GM19455 (cell line): ENCODE data around the gene GLIPR1.
"Not testable (repeated sequence)": the region's sequence is repeated elsewhere in the genome, so short reads cannot be mapped to it uniquely, and the experiment has no call there.

Experiments
- ATAC-seq: cut with Tn5 transposase; IDR thresholded peaks from one replicate; pipeline ENCODE4 v1.9.1; 2021; ENCODE audit not compliant: unreplicated experiment

GLIPR1 gene

DNA sequence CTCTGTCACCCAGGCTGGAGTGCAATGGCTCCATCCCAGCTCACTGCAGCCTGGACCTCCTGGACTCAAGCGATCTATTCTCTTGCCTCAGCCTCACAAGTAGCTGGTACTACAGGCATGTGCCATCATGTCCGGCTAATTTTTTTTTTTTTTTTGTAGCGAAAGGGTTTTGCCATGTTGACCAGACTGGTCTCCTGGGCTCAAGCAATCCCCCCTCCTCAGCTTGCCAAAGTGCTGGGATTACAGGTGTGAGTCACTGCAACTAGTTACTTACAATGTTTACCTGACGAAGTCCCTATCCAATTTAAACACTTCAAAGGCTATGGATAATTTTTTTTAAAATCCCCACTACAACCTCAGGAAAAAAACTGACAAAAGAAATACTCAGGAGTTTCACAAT, 29.1 kb downstream of the GLIPR1 start:
- no peak for ATAC-seq

DNA sequence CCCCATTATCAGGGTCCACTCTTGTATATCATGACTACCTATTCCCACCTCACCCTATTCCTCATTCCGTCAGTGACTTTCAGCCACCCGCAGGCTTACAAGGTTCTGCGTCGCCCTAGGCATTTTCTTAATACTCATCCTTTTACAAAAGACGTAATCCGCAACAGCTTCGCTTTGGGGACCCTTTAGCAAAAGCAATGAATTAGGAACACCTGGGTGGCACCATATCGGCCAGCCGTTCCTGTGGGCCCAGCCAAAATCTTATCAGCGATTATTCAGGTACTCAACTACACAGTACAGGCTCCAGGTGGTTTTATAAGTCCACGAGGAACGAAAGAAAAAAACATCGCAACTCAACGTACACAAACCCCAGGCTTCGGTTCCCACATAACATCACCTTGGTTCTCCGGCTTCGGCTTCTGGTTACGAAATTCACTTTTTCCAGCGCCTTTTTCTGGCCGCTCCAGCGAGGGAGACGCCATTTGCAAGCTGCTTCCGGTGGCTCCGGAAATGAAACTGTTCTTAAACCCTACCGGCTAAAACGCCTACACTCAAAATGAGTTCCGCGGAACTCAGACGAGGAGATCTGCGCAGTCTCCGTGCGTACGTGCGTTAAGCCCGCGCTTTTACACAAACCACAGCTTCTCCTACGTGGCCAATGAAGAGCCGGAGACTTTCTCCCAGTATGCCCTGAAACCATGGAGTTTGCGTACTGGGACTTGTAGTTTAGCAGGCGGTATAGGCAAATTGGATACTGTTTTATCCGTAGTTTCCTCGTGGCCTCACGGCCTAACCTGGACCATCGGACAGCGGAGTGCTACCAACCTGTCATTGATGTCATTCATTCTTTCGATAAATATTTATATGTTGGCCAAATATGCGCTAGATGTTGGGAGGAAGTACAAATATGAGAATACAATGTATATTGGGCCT, 30.8 kb downstream of the GLIPR1 start, which contains the start of gene KRR1:
Gene KRR1, minus strand, starts transcription at position 494 of the 933 bp plus-strand sequence. Its CDS starts 12 bp downstream, at position 482.
- peak; percentile 97 for ATAC-seq

DNA sequence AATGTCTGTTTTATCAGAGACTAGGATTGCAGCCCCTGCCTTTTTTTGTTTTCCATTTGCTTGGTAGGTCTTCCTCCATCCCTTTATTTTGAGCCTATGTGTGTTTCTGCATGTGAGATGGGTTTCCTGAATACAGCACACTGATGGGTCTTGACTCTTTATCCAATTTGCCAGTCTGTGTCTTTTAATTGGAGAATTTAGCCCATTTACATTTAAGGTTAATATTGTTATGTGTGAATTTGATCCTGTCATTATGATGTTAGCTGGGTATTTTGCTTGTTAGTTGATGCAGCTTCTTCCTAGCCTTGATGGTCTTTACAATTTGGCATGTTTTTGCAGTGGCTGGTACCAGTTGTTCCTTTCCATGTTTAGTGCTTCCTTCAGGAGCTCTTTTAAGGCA, 40.7 kb downstream of the GLIPR1 start:
- ATAC-seq, result not testable (repeated sequence)

DNA sequence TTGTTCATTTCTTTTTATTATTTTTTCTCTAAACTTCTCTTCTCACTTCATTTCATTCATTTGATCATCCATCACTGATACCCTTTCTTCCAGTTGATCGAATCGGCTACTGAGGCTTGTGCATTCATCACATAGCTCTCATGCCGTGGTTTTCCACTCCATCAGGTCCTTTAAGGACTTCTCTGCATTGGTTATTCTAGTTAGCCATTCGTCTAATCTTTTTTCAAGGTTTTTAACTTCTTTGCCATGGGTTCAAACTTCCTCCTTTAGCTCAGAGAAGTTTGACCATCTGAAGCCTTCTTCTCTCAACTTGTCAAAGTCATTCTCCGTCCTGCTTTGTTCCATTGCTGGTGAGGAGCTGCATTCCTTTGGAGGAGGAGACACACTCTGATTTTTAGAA, 41.6 kb downstream of the GLIPR1 start:
- ATAC-seq, result not testable (repeated sequence)

DNA sequence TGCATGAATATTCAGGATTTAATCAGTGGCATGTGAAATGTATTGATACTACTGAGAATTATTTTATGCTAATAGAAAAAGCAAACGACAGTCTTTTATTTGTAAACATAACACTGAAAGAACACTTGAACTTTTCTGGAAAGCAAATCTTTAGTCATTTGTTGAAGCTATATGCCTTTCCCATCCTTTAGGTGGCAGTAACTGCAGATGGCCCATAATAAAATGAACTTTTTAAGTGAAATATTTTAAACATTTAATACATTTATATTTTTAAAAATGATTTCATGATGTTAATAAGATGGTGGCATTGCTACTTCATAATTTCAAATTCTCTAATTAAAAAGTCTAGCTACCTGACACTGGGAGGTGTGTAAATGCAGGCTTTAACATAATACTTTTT, 44.7 kb downstream of the GLIPR1 start:
- ATAC-seq, result no peak

DNA sequence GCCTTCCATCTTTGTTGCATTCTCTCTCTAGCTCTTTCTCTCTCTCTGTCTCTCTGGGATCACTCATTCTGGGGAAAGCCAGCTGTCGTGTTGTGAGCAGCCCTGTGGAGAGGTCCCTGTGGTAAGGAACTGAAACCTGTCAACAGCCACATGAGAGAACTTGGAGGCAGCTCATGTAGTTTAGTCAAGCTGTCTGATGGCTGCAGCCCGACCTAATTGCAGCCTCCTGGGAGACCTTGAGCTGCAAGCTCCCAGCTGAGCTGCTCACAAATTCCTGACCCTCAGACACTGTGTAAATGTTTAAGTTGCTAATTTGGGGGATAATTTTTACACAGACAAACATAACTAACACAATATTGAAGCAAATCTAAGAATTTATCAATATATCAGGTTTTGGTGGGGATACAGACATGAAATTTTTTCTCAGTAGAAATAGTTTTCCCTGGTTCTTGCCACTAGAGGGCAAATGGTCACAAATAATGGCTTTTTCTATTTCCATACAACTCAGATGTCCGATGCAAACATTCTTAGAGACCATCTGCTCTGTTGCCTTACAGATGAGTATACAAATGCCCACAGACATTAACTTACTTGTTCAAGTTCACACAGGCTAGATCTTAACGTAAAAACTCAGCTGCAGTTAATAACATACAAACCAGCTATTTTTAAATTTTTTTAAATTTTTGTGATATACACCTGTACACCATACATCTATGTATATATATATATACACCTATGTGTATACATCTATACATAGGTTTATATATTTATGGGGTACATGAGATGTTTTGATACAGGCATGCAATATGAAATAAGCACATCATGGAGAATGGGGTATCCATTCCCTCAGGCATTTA, 46.3 kb downstream of the GLIPR1 start:
- peak; percentile 93 for ATAC-seq

DNA sequence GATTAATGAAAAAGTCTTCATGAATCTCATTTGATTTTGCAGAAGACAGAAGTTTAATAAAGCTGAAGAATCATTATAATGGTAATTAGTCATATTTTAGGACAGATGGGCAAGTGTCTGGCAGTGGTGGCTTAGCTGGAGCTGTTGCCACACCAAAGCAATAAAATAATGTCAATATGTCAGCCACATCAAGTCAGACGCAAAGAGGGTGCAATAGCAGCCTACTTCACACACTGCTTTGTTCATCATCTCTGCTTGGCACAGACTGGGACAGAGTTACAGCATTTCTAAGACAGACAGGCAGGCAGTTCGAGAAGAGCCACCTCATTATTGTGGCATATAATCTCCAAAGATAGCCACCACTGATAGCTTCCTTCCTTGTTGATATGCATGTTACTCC, 47.7 kb downstream of the GLIPR1 start:
- no peak for ATAC-seq

DNA sequence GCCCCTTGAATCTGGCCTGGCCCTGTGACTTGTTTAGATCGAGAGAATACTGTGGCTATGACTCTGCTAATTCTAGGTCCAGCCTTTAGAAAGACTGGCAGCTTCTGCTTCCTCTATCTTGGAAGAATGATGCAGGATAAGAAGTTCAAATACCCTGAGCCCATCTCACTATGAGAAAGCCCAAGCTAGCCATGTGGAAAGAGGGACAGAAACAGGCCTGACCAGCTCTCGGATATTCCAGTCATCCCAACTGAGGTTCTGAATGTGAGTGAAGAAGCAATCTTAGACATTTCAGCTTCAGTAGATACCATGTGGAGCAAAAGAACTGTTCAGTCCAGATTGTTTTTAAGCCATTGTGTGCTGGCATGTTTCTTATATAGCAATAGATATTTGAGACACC, 48.1 kb downstream of the GLIPR1 start:
- ATAC-seq, result no peak

DNA sequence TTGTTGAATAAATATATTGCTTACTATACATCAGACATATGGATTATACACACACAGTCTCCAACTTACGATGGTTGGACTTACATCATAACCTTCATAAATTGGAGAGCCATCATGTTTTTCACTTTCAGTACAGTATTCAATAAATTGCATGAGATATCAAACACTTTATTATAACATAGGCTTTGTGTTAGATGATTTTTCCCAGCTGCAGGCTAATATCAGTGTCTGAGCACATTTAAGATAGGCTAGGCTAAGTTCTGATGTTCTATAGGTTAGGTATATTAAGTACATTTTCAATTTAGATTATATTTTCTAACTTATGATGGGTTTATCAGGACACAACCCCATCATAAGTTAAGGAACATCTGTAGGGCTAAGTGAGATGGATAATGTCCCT, 48.8 kb downstream of the GLIPR1 start:
- no peak for ATAC-seq

DNA sequence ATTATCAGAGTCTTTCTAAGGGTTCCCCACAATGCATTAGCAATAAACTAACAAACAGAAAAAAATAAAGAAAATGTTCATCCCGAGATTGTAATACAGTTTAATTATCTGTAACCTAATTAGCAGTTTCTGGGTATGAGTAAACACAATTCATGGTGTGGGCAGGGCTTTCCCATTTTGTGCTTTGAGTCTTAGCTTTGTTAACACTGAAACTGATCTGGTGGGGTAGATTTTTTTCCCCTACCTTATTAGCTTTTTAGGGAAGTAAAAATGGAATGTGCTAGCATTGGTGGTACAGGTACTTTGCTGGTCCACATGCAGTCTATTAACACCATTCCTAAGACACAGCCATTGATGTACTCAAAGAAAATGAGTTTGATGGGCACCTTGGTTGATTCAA, 49.3 kb downstream of the GLIPR1 start:
- no peak for ATAC-seq

DNA sequence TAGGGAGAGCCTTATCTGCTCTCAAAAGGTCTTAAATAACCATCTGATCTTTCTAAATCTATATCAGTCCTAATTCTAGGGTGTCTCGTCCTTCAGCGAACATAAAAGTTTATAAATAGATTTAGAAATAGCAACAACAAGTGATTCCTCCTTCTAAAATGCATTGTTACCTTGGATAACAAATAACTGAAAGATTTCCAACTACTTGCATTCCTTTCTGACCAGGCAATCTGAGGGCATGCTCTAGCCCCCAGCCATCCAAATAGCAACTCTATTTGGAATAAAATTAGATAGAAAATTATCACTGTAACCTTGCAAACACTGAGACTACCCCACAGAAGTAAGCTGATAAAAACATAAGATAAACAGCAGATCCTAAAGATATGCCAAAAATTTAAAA, 52.7 kb downstream of the GLIPR1 start:
- ATAC-seq, result no peak

DNA sequence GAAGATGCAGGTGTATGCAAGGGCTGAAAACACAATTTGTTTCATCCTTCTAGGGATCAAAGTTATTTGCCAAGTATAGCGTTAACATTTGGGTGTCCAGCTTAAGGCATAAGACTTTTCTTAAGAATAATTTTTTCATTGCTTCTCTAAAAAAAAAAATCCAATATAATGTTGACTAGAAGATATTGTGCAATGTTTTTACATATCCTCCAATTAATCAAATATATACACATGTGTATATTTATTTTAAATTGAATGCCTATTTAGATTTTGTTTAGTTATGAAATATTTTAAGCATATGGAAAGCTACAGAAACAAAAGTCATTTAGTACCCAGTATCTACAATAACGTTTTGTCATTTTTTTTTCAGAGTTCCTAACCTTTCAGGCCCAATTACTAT, 59.3 kb downstream of the GLIPR1 start:
- no peak for ATAC-seq

DNA sequence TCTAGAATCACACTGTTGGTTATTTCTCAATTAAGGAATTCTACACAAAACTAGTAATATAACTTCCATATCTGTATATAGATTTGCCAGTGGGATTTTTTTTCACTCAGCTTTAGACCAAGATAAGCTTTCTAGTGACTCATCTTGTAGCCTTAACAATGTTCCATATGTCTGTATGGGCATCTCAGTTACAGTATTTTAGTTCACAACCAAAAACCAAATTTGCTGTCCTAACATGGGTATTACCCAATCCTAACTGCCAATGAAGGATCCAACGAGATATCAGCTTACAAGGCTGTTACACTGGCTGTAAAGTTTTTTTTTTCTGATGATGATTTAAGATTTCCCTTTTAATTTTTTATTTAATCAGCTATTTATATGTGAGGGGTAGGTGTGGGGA, 62.4 kb downstream of the GLIPR1 start:
- ATAC-seq, result no peak

DNA sequence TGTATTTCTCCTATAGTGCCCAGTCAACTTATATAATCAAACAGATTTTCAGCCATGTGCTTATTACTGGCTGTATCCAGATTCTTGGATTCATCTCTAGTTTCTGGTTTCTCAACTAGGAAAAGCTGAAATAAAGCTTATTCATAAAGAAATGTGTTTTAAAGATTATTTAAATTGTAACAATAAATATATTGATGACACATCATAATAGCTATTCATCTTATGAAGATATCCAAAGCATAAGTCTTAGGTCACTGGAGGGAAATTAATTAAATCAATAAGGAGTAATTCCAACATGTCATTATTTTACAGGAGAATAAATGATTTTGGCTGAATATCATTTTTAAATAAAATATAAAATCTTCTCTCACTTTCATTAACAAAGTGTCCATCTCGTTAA, 63.0 kb downstream of the GLIPR1 start:
- no peak for ATAC-seq

DNA sequence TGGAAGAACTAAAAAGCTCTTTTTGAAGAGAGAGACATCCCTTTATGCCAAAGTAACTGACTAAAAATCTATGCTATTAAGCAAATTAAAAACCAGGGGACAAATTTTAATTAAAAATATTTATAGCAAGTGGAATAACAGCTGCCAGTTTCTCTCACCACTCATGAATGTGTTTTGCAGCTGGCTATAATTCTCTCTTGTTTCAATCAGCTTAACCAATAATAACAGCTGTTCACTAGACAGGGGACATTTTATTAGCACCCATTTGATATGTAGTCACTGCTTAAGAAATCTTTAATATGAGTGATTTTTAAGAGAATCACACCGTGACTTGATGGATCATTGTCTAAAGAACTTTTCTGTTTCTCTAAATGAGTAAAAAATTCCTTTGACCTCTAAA, 65.1 kb downstream of the GLIPR1 start:
- ATAC-seq, result no peak

DNA sequence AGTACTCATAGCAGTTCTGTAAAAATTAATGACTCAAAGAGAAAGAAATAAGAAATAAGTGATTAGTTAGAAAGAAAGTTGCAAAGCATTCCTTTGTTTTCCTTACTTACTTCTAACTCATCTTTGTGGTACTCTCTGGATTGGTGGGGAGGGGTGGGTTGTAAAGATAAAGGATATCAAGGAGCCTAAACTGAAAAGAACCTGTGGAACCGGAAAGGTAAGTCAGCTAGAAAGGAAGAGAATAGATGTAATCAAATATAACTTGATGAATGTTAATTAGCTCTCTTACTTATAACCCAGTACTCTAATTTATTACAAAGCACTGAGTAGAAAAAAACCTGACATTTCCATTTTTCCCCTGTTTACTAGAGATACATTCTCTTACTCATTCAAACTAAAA, 68.3 kb downstream of the GLIPR1 start:
- no peak for ATAC-seq

DNA sequence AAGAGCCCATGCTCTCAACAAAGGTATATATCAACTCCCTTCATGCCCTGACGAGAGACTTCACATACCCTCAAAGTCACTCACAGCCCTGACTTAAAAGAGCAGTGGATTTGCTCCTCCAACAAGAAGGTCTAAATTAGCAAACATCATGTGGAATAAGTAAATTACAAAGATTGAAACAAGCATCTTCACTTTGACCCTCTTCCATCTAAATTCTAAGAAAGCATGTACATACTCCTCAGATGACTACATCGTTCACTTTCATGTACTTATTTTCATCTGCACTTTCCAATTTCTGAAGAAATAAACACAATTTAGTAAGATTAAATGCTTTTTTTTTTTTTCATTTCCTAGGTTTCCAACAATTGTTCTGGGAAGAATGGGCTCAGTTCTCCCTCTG, 69.4 kb downstream of the GLIPR1 start:
- ATAC-seq, result no peak

DNA sequence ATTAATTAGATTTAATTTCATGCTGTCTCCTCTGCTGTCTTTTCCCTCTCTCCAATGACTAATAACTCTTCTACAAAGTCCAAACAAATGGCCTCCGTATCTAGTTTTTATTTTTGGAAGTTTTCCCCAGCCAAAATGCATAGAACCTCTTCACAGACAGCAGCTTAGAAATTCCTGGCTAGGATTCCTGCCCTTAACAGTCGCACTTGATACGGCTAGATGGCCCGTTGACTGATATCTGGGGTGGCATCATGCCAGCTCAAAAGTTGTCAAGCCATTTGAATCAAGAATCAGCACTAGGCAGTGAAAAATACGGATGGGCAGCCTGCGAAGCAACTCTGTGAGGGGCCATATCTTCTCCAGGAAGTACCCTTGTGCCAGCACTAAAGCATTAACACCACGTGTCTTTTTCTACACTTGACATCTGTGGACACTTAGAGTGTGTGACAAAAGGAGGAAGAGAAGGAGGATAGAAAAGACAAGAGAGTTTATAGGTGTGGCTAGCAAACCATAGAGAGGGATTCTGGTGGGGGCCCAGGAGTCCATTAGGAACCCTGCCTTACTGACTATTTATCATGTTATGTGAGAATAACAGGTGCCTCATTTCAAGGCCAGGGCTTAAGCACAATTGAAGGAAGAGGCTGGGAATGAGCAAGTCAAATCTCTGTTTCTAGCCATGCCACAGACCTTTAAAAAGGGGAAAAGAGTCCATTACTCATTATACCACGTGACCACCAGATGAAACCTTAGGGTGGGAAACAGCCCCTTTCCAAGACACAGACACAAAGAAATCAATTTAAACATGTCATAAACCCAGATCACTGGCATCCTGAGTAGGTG, 70.1 kb downstream of the GLIPR1 start:
- ATAC-seq, result no peak

DNA sequence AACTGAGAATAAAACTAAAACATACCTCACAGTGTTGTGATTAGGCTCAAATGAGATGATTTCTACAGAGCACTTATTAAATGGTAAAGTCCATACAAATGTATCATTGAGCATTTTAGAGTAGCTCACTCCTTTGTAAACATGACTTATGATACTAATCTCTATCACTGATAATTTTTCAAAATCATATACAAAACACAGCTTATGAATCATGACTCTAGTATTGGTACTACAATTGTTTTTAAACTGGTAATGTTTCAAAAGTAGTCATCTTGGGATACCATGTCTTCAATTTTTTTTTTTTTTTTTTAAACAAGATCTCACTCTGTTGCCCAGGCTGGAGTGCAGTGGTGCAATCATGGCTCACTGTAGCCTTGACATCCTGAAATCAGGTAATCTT, 70.9 kb downstream of the GLIPR1 start:
- ATAC-seq, result no peak

DNA sequence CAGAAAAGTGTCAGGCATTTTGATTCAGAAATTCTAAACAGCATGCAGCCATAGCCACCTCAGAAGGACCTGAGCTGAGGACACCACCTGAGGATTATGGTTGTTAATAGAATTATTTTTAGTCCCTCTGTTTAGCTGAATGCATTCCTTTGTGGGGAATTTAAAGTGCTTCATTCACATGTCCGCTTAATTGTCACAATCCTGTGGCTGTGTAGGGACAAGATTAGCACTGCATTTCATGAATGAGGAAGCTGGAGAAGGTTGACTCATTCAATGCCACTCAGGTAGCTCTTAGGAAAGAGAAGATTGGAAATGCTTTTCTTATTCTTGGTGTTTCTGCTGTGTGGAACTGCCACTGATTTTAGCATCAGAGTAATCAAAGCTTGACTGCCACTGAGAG, 72.8 kb downstream of the GLIPR1 start:
- no peak for ATAC-seq
